ENCODE data around the gene CTCF. TPM values are rescaled to one million over a fixed set of nuclear protein-coding genes. Genes with fewer than 3 reads are reported as not detected.
A peak's percentile ranks its signal among the peaks of the same experiment; 100 is the strongest.

CTCF gene
- total RNA-seq, 1 experiment from 2014 or later, result 30.3 TPM

DNA sequence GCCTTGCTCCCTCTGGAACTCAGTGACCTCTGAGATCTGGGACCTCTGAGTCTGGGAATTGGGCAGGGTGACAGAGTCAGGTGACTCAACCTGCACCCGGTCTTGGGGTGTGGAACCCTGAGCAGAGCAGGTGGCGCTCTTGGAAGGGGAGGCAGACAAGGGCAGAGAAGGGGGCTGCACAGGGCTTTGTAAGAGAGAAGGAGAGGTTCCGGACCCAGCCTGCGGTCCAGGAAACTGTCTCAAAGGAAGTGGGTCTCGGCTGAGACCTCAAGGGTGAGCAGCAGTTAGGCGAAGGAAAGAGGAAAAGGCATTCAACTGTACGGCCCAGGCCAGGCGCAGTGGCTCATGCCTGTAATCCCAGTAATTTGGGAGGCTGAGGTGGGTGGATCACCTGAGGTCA lies 43.6 kb upstream of the CTCF start:
- Histone ChIP-seq H3F3A (ENCODE audit: low read length, unreplicated experiment) (no peaks in the 10 kb centered on the region), H3K4me3 (ENCODE audit: low read length) (no peak overlapping the region), H3K27me3 (ENCODE audit: low read length) (no peaks in the 10 kb centered on the region), H3K4me2 (ENCODE audit: low read length) (no peak overlapping the region), H3K4me1 (ENCODE audit: insufficient read depth, low read length) (peaks cover 12% of the 10 kb centered on the region), H3K9me2 (replicated peaks; ENCODE audit: low read length) (no peaks in the 10 kb centered on the region), H3K36me3 (ENCODE audit: low read depth, low read length) (no peaks in the 10 kb centered on the region), H3K79me2 (ENCODE audit: low read length) (no peaks in the 10 kb centered on the region), H3K27ac (ENCODE audit: low read length) (no peak overlapping the region), H3K9me3 (ENCODE audit: low read length) (no peaks in the 10 kb centered on the region), H4K20me1 (ENCODE audit: low read length) (no peaks in the 10 kb centered on the region), H2AFZ (ENCODE audit: low read length) (no peak overlapping the region), H3K9ac (ENCODE audit: low read length) (no peak overlapping the region)
- no TSS peak for BruUV-seq (replicated peaks)
- ATAC-seq (no peak), DNase-seq (no peak)
- ChIA-PET CTCF (no interaction called here), POLR2A (ENCODE audit: unreplicated experiment) (no interaction called here)
- intact Hi-C loops (cut with micrococcal nuclease), result no loop called here
- TF ChIP-seq, protein P1, sequence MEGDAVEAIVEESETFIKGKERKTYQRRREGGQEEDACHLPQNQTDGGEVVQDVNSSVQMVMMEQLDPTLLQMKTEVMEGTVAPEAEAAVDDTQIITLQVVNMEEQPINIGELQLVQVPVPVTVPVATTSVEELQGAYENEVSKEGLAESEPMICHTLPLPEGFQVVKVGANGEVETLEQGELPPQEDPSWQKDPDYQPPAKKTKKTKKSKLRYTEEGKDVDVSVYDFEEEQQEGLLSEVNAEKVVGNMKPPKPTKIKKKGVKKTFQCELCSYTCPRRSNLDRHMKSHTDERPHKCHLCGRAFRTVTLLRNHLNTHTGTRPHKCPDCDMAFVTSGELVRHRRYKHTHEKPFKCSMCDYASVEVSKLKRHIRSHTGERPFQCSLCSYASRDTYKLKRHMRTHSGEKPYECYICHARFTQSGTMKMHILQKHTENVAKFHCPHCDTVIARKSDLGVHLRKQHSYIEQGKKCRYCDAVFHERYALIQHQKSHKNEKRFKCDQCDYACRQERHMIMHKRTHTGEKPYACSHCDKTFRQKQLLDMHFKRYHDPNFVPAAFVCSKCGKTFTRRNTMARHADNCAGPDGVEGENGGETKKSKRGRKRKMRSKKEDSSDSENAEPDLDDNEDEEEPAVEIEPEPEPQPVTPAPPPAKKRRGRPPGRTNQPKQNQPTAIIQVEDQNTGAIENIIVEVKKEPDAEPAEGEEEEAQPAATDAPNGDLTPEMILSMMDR (conservative IDR thresholded peaks at IDR 0.05; ENCODE audit: low read depth, low read length), result no peak
- no peak for TF ChIP-seq EZH2 (IDR thresholded peaks at IDR 0.05; ENCODE audit: low read length, unreplicated experiment)
- no peak for TF ChIP-seq EZH2phosphoT487 (IDR thresholded peaks at IDR 0.05; ENCODE audit: borderline replicate concordance, low read length)

DNA sequence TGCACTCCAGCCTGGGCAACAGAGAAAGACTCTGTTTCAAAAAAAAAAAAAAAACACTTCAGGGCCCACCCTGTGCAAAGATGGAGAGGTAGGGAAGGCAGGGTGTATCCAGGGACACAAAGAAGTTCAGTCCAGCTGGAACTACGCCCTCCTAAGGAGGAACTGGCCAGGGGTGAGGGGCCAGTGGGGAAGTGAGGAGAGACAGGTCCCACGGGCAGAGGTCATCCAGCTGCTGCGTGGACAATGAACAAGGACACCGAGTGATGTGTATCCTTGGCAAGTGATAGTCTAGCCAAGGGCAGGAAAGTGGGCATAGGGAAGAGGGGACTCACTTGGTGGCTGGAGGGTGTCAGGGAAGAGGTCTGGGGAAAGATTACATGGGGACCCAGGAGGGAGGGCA lies 43.1 kb upstream of the CTCF start:
- DNase-seq (no peak), ATAC-seq (no peak)
- no peak overlapping the region for H3K4me2 ChIP-seq (ENCODE audit: low read length)
- no peak overlapping the region for H3K4me3 ChIP-seq (ENCODE audit: low read length)
- CTCF ChIA-PET, result no interaction called here
- intact Hi-C loops (cut with micrococcal nuclease), result no loop called here
- TF ChIP-seq, protein P1 (conservative IDR thresholded peaks at IDR 0.05; ENCODE audit: low read depth, low read length), result no peak
- TF ChIP-seq EZH2phosphoT487 (IDR thresholded peaks at IDR 0.05; ENCODE audit: borderline replicate concordance, low read length) (no peak), EZH2 (IDR thresholded peaks at IDR 0.05; ENCODE audit: low read length, unreplicated experiment) (no peak)
- H4K20me1 ChIP-seq (ENCODE audit: low read length), result no peaks in the 10 kb centered on the region
- POLR2A ChIA-PET (ENCODE audit: unreplicated experiment), result no interaction called here
- H3F3A ChIP-seq (ENCODE audit: low read length, unreplicated experiment), result no peaks in the 10 kb centered on the region
- H3K36me3 ChIP-seq (ENCODE audit: low read depth, low read length), result no peaks in the 10 kb centered on the region
- H2AFZ ChIP-seq (ENCODE audit: low read length), result no peak overlapping the region
- no peaks in the 10 kb centered on the region for H3K9me3 ChIP-seq (ENCODE audit: low read length)
- peaks cover 12% of the 10 kb centered on the region for H3K4me1 ChIP-seq (ENCODE audit: insufficient read depth, low read length)
- no peak overlapping the region for H3K27ac ChIP-seq (ENCODE audit: low read length)
- H3K27me3 ChIP-seq (ENCODE audit: low read length), result no peaks in the 10 kb centered on the region
- H3K79me2 ChIP-seq (ENCODE audit: low read length), result no peaks in the 10 kb centered on the region
- BruUV-seq (replicated peaks), result no TSS peak
- no peaks in the 10 kb centered on the region for H3K9me2 ChIP-seq (replicated peaks; ENCODE audit: low read length)
- H3K9ac ChIP-seq (ENCODE audit: low read length), result no peak overlapping the region

DNA sequence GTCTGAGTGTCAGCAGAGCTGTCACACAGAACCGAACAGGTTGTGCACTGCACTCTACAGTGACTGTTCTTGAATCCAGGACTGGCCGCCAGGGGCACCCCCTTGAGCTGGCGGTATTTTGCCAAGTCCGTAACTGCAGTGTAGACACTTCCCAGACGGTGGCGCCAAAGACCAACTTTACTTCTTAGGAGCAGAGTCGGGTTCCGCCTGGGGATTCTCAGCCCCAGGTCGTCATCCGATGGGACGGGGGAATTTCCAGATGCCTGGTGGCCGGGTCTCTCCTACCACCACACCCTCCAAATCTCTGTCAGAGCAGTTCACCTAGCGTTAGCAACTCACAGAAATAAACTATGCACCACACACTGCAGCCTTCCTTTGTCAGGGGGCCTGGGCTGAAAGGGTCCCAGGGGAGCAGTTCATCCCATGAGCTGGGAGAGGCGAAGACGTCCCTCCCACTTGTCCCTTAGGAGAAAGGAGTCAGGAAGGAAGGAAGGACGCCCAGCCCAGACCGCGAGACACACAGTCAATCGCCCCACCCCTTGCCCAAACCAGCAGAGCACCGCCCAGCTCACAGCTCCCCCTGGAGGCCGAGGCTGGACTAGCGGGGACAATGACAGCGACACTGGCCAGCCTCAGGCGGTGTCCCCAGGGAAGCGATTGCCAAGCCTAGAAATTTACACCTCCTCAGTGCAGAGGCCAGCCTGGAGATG lies 41.1 kb upstream of the CTCF start:
- ChIA-PET POLR2A (ENCODE audit: unreplicated experiment) (interaction anchor here (0.6 kb wide), 2 partner anchors 14 to 42 kb away, joined by 4 to 7 read pairs; no protein-coding TSS in a partner anchor), CTCF (interaction anchor here (0.5 to 1.7 kb wide), 15 partner anchors 8 to 629 kb away, joined by 3 to 17 read pairs (median 5); partner anchors contain the start of genes ACD, ATP6V0D1 and CTCF)
- Histone ChIP-seq H2AFZ (ENCODE audit: low read length) (peak overlapping the region; percentile 90), H3K9me3 (ENCODE audit: low read length) (no peaks in the 10 kb centered on the region), H3K4me3 (ENCODE audit: low read length) (peak overlapping the region; percentile 73), H4K20me1 (ENCODE audit: low read length) (no peaks in the 10 kb centered on the region), H3K36me3 (ENCODE audit: low read depth, low read length) (no peaks in the 10 kb centered on the region), H3K4me1 (ENCODE audit: insufficient read depth, low read length) (peaks cover 7% of the 10 kb centered on the region), H3F3A (ENCODE audit: low read length, unreplicated experiment) (no peaks in the 10 kb centered on the region), H3K79me2 (ENCODE audit: low read length) (no peaks in the 10 kb centered on the region), H3K9me2 (replicated peaks; ENCODE audit: low read length) (no peaks in the 10 kb centered on the region), H3K27me3 (ENCODE audit: low read length) (no peaks in the 10 kb centered on the region), H3K27ac (ENCODE audit: low read length) (peak overlapping the region; percentile 75), H3K4me2 (ENCODE audit: low read length) (peak overlapping the region; percentile 95), H3K9ac (ENCODE audit: low read length) (peak overlapping the region; percentile 76)
- TF ChIP-seq EZH2 (IDR thresholded peaks at IDR 0.05; ENCODE audit: low read length, unreplicated experiment) (no peak), EZH2phosphoT487 (IDR thresholded peaks at IDR 0.05; ENCODE audit: borderline replicate concordance, low read length) (no peak)
- TF ChIP-seq, protein P1 (conservative IDR thresholded peaks at IDR 0.05; ENCODE audit: low read depth, low read length), result peak; percentile 74
- DNase-seq (peak; percentile 97), ATAC-seq (peak; percentile 94)
- intact Hi-C loops (cut with micrococcal nuclease), result loop anchor here (2.0 to 5.0 kb wide), 3 partner anchors 34 to 148 kb away; partner anchors contain the start of gene CTCF
- TSS peak; percentile 67 for BruUV-seq (replicated peaks)
